Stimulated activated memory B cell treated with anti-CD40 and anti-IgM and Interleukin-4, amounts not matched to agents 10 μg/mL and 1 μg/mL and 100 μg/mL, for 72 hours (primary cell): ENCODE results near the gene PES1.
"Not testable (repeated sequence)": the region's sequence is repeated elsewhere in the genome, so short reads cannot be mapped to it uniquely, and the experiment has no call there.

ENCODE experiments used
- ATAC-seq: fragments of 150-1000 bp; cut with Tn5 transposase; 2 replicates; pipeline ENCODE4 v1.10.0; 2021
- H3K27ac Mint-ChIP-seq: one replicate; pipeline ENCODE4 v1.8.0; 2022; ENCODE audit warnings: mild to moderate bottlenecking, mixed read lengths
- H3K27me3 Mint-ChIP-seq: one replicate; pipeline ENCODE4 v1.8.0; 2022; ENCODE audit warnings: mixed read lengths
- H3K36me3 Mint-ChIP-seq: one replicate; pipeline ENCODE4 v1.8.0; 2022; ENCODE audit warnings: mixed read lengths
- H3K4me1 Mint-ChIP-seq: one replicate; pipeline ENCODE4 v1.8.0; 2022; ENCODE audit warnings: mixed read lengths
- H3K4me3 Mint-ChIP-seq: one replicate; pipeline ENCODE4 v1.8.0; 2022; ENCODE audit warnings: mild to moderate bottlenecking, moderate library complexity, mixed read lengths
- H3K9me3 Mint-ChIP-seq: one replicate; pipeline ENCODE4 v1.8.0; 2022; ENCODE audit warnings: mixed read lengths

The PES1 gene

GRCh38 chr22:30591588-30592359 lies at the start of gene PES1:
Gene PES1, minus strand, starts transcription at chr22:30591910. Its CDS starts 77 bp downstream, at chr22:30591833.
- H3K36me3 Mint-ChIP-seq = peaks cover 26% of the 10 kb centered on the region
- H3K4me1 Mint-ChIP-seq = no peaks in the 10 kb centered on the region
- ATAC-seq = peak; percentile 100
- H3K4me3 Mint-ChIP-seq = no peak within 1 kb of the TSS
- H3K27ac Mint-ChIP-seq = no peak within 1 kb of the TSS
- no peaks in the 10 kb centered on the region for H3K27me3 Mint-ChIP-seq
- H3K9me3 Mint-ChIP-seq = no peaks in the 10 kb centered on the region

- Mint-ChIP-seq H3K4me3 (no peak overlapping the region), H3K4me1 (peaks cover 28% of the 10 kb centered on the region), H3K36me3 (peaks cover 6% of the 10 kb centered on the region), H3K27me3 (no peaks in the 10 kb centered on the region), H3K9me3 (peaks cover 3% of the 10 kb centered on the region), H3K27ac (no peak overlapping the region)
- ATAC-seq = no peak
Measured at GRCh38 chr22:30640839-30641430, 49.2 kb upstream of the PES1 start.

- peaks cover 6% of the 10 kb centered on the region for H3K36me3 Mint-ChIP-seq
- H3K9me3 Mint-ChIP-seq = peaks cover 3% of the 10 kb centered on the region
- no peak overlapping the region for H3K4me3 Mint-ChIP-seq
- peaks cover 31% of the 10 kb centered on the region for H3K4me1 Mint-ChIP-seq
- H3K27ac Mint-ChIP-seq = no peak overlapping the region
- H3K27me3 Mint-ChIP-seq = no peaks in the 10 kb centered on the region
- no peak for ATAC-seq
Measured at GRCh38 chr22:30640361-30640760, 48.7 kb upstream of the PES1 start.

GRCh38 chr22:30637701-30638114 lies 46.0 kb upstream of the PES1 start:
- no peak overlapping the region for H3K4me3 Mint-ChIP-seq
- no peak overlapping the region for H3K27ac Mint-ChIP-seq
- no peak for ATAC-seq
- H3K4me1 Mint-ChIP-seq = peaks cover 25% of the 10 kb centered on the region
- no peaks in the 10 kb centered on the region for H3K27me3 Mint-ChIP-seq
- H3K36me3 Mint-ChIP-seq = peaks cover 6% of the 10 kb centered on the region
- H3K9me3 Mint-ChIP-seq = peaks cover 3% of the 10 kb centered on the region

- no peaks in the 10 kb centered on the region for H3K27me3 Mint-ChIP-seq
- peaks cover 6% of the 10 kb centered on the region for H3K36me3 Mint-ChIP-seq
- no peak for ATAC-seq
- peak overlapping the region; percentile 82 for H3K4me3 Mint-ChIP-seq
- peaks cover 3% of the 10 kb centered on the region for H3K9me3 Mint-ChIP-seq
- H3K27ac Mint-ChIP-seq = peak overlapping the region; percentile 83
- H3K4me1 Mint-ChIP-seq = peaks cover 25% of the 10 kb centered on the region
Measured at GRCh38 chr22:30636226-30637077, 44.7 kb upstream of the PES1 start.

GRCh38 chr22:30635273-30636225 lies 43.8 kb upstream of the PES1 start, which contains the start of gene SLC35E4:
Gene SLC35E4, plus strand, starts transcription at chr22:30635781. Its CDS starts 670 bp downstream, at chr22:30636451.
- Mint-ChIP-seq H3K27me3 (no peaks in the 10 kb centered on the region), H3K4me3 (peak within 1 kb of the TSS; percentile 82), H3K36me3 (peaks cover 6% of the 10 kb centered on the region), H3K4me1 (peaks cover 25% of the 10 kb centered on the region), H3K9me3 (peaks cover 3% of the 10 kb centered on the region), H3K27ac (peak within 1 kb of the TSS; percentile 83)
- ATAC-seq = peak; percentile 89

GRCh38 chr22:30634471-30635233 lies 42.9 kb upstream of the PES1 start:
- Mint-ChIP-seq H3K4me3 (peak overlapping the region; percentile 82), H3K36me3 (peaks cover 6% of the 10 kb centered on the region), H3K27ac (peak overlapping the region; percentile 83), H3K9me3 (peaks cover 3% of the 10 kb centered on the region), H3K4me1 (peaks cover 25% of the 10 kb centered on the region), H3K27me3 (no peaks in the 10 kb centered on the region)
- ATAC-seq = peak; percentile 82

- not testable (repeated sequence) for H3K27me3 Mint-ChIP-seq, H3K4me3 Mint-ChIP-seq, H3K27ac Mint-ChIP-seq, ATAC-seq, H3K9me3 Mint-ChIP-seq, H3K36me3 Mint-ChIP-seq
- peaks cover 18% of the 10 kb centered on the region for H3K4me1 Mint-ChIP-seq
Measured at GRCh38 chr22:30631469-30631868, 39.8 kb upstream of the PES1 start.

GRCh38 chr22:30628491-30628890 lies 36.8 kb upstream of the PES1 start:
- Mint-ChIP-seq H3K27ac (no peak overlapping the region), H3K27me3 (no peaks in the 10 kb centered on the region), H3K4me1 (no peaks in the 10 kb centered on the region), H3K36me3 (no peaks in the 10 kb centered on the region), H3K9me3 (no peaks in the 10 kb centered on the region), H3K4me3 (no peak overlapping the region)
- no peak for ATAC-seq

GRCh38 chr22:30627471-30627870 lies 35.8 kb upstream of the PES1 start:
- no peaks in the 10 kb centered on the region for H3K27me3 Mint-ChIP-seq
- no peaks in the 10 kb centered on the region for H3K36me3 Mint-ChIP-seq
- H3K27ac Mint-ChIP-seq = no peak overlapping the region
- no peaks in the 10 kb centered on the region for H3K9me3 Mint-ChIP-seq
- no peak overlapping the region for H3K4me3 Mint-ChIP-seq
- no peak for ATAC-seq
- no peaks in the 10 kb centered on the region for H3K4me1 Mint-ChIP-seq

GRCh38 chr22:30626413-30626812 lies 34.7 kb upstream of the PES1 start:
- H3K4me3 Mint-ChIP-seq = no peak overlapping the region
- H3K27me3 Mint-ChIP-seq = peaks cover 7% of the 10 kb centered on the region
- H3K4me1 Mint-ChIP-seq = no peaks in the 10 kb centered on the region
- ATAC-seq = no peak
- H3K36me3 Mint-ChIP-seq = no peaks in the 10 kb centered on the region
- H3K9me3 Mint-ChIP-seq = no peaks in the 10 kb centered on the region
- no peak overlapping the region for H3K27ac Mint-ChIP-seq

- not testable (repeated sequence) for H3K4me1 Mint-ChIP-seq, H3K27ac Mint-ChIP-seq, ATAC-seq, H3K9me3 Mint-ChIP-seq, H3K36me3 Mint-ChIP-seq, H3K4me3 Mint-ChIP-seq
- H3K27me3 Mint-ChIP-seq = peaks cover 24% of the 10 kb centered on the region
Measured at GRCh38 chr22:30619909-30620308, 28.2 kb upstream of the PES1 start.

- Mint-ChIP-seq H3K27me3 (peaks cover 32% of the 10 kb centered on the region), H3K4me3 (no peak overlapping the region), H3K9me3 (no peaks in the 10 kb centered on the region), H3K4me1 (peaks cover 8% of the 10 kb centered on the region), H3K27ac (no peak overlapping the region), H3K36me3 (no peaks in the 10 kb centered on the region)
- no peak for ATAC-seq
Measured at GRCh38 chr22:30617819-30618218, 26.1 kb upstream of the PES1 start.

GRCh38 chr22:30615543-30615954 lies 23.8 kb upstream of the PES1 start:
- Mint-ChIP-seq H3K4me1 (peaks cover 9% of the 10 kb centered on the region), H3K4me3 (no peak overlapping the region), H3K36me3 (no peaks in the 10 kb centered on the region), H3K9me3 (no peaks in the 10 kb centered on the region), H3K27me3 (peaks cover 26% of the 10 kb centered on the region), H3K27ac (no peak overlapping the region)
- ATAC-seq = no peak
